HL-60 (cell line): Measurements from ENCODE around the gene TMEM108.

Experiments used
- DNase-seq, 2 experiments: peaks; one replicate each; pipeline ENCODE4 v3.0.0-alpha.2; 2010 to 2020; ENCODE audit warnings: low read depth in 1 of 2, low spot score in 1 of 2
- H3K27ac ChIP-seq: fragments of 250-450 bp; sonication (Bioruptor Pico); replicated peaks from 2 replicates; pipeline ENCODE4 v1.5.1; 2020; ENCODE audit warnings: mild to moderate bottlenecking, moderate library complexity
- H3K27me3 ChIP-seq: fragments of 250-450 bp; sonication (Bioruptor Pico); 2 replicates; pipeline ENCODE4 v1.5.1; 2021; ENCODE audit warnings: mild to moderate bottlenecking, moderate library complexity; ENCODE audit not compliant: insufficient read depth, poor library complexity, severe bottlenecking
- H3K4me3 ChIP-seq: replicated peaks from 2 replicates; pipeline ENCODE4 v1.5.1; 2011; ENCODE audit warnings: mild to moderate bottlenecking, control low read depth, low read length; ENCODE audit not compliant: insufficient read depth
- GABPA ChIP-seq: IDR thresholded peaks from 2 replicates; pipeline ENCODE4 v1.6.1; 2012; ENCODE audit warnings: low read depth
- POLR2AphosphoS5 ChIP-seq: IDR thresholded peaks from 2 replicates; pipeline ENCODE4 v1.6.1; 2012; ENCODE audit warnings: low read depth
- SPI1 ChIP-seq: IDR thresholded peaks from 2 replicates; pipeline ENCODE4 v1.6.1; 2012; ENCODE audit warnings: low read depth, mild to moderate bottlenecking, borderline replicate concordance
- TF ChIP-seq, protein P1 (sequence below): IDR thresholded peaks from one replicate; pipeline ENCODE4 v1.5.1; 2011; ENCODE audit warnings: low read length, control low read depth, inconsistent platforms; ENCODE audit not compliant: insufficient read depth
- TF ChIP-seq, protein P2 (sequence below): IDR thresholded peaks from 2 replicates; pipeline ENCODE4 v1.6.1; 2012; ENCODE audit warnings: low read depth; ENCODE audit not compliant: insufficient replicate concordance

Gene TMEM108

GRCh38 chr3:133113927-133114597 lies 75.9 kb downstream of the TMEM108 start:
- no peaks in the 10 kb centered on the region for H3K27me3 ChIP-seq
- TF ChIP-seq, protein P1, sequence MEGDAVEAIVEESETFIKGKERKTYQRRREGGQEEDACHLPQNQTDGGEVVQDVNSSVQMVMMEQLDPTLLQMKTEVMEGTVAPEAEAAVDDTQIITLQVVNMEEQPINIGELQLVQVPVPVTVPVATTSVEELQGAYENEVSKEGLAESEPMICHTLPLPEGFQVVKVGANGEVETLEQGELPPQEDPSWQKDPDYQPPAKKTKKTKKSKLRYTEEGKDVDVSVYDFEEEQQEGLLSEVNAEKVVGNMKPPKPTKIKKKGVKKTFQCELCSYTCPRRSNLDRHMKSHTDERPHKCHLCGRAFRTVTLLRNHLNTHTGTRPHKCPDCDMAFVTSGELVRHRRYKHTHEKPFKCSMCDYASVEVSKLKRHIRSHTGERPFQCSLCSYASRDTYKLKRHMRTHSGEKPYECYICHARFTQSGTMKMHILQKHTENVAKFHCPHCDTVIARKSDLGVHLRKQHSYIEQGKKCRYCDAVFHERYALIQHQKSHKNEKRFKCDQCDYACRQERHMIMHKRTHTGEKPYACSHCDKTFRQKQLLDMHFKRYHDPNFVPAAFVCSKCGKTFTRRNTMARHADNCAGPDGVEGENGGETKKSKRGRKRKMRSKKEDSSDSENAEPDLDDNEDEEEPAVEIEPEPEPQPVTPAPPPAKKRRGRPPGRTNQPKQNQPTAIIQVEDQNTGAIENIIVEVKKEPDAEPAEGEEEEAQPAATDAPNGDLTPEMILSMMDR, result no peak
- TF ChIP-seq POLR2AphosphoS5, result no peak
- no peak for TF ChIP-seq GABPA
- TF ChIP-seq, protein P2, sequence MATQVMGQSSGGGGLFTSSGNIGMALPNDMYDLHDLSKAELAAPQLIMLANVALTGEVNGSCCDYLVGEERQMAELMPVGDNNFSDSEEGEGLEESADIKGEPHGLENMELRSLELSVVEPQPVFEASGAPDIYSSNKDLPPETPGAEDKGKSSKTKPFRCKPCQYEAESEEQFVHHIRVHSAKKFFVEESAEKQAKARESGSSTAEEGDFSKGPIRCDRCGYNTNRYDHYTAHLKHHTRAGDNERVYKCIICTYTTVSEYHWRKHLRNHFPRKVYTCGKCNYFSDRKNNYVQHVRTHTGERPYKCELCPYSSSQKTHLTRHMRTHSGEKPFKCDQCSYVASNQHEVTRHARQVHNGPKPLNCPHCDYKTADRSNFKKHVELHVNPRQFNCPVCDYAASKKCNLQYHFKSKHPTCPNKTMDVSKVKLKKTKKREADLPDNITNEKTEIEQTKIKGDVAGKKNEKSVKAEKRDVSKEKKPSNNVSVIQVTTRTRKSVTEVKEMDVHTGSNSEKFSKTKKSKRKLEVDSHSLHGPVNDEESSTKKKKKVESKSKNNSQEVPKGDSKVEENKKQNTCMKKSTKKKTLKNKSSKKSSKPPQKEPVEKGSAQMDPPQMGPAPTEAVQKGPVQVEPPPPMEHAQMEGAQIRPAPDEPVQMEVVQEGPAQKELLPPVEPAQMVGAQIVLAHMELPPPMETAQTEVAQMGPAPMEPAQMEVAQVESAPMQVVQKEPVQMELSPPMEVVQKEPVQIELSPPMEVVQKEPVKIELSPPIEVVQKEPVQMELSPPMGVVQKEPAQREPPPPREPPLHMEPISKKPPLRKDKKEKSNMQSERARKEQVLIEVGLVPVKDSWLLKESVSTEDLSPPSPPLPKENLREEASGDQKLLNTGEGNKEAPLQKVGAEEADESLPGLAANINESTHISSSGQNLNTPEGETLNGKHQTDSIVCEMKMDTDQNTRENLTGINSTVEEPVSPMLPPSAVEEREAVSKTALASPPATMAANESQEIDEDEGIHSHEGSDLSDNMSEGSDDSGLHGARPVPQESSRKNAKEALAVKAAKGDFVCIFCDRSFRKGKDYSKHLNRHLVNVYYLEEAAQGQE, result no peak
- no peak for TF ChIP-seq SPI1
- DNase-seq, result no peak
- H3K4me3 ChIP-seq, result no peak overlapping the region
- no peak overlapping the region for H3K27ac ChIP-seq

DNA sequence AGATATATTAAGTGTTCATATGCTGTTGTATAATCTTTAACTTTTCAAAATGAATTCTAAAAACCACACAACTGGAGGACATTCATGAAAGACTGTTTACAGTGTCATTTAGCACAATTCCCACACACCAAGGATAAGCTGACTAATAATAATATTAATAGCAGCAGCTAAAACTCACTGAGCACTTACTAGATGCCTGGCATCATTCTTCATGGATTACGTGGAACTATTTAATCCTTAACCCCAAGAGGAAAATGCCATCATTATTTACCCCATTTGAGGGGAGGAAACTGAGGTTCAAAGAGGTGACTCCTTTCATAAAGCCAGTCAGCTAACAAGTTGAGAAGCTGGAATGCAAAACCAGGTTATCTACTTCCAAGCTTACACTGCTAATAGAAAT lies 77.0 kb downstream of the TMEM108 start:
- Histone ChIP-seq H3K27me3 (no peaks in the 10 kb centered on the region), H3K27ac (no peak overlapping the region), H3K4me3 (no peak overlapping the region)
- TF ChIP-seq POLR2AphosphoS5 (no peak), SPI1 (no peak), GABPA (no peak)
- TF ChIP-seq, protein P2, result no peak
- TF ChIP-seq, protein P1, result no peak
- no peak for DNase-seq

DNA sequence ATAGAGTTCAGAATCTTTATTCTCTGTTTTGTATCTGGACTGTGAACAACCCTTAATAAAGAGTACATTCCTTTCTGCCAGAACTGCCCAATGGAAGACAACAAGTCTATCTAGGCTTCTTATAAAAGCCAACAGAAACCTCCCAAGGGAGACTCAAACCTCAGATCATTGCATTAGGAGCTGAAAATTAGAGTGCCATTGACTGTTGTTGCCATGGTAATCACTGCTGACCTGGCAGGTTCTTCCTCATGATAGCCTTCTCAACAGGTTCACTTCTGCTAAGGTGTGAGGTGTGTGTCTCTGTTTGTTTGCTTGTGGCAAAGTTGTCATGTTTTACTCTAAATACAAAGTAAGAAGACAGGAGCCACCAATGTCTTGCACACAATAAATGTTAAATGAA lies 79.2 kb downstream of the TMEM108 start:
- DNase-seq, result no peak
- no peaks in the 10 kb centered on the region for H3K27me3 ChIP-seq
- TF ChIP-seq, protein P2, result no peak
- TF ChIP-seq, protein P1, result no peak
- TF ChIP-seq GABPA (no peak), SPI1 (no peak), POLR2AphosphoS5 (no peak)
- H3K27ac ChIP-seq, result no peak overlapping the region
- H3K4me3 ChIP-seq, result no peak overlapping the region
